Activated effector memory CD4-positive, alpha-beta T cell treated with Interleukin-2 at 50 U/mL for 16 hours (primary cell): ENCODE data around the gene DENND2A.
A peak's percentile ranks its signal among the peaks of the same experiment; 100 is the strongest.

Experiments
- DNase-seq: peaks from one replicate; pipeline ENCODE4 v3.0.0-alpha.2; 2020

Gene DENND2A

DNA sequence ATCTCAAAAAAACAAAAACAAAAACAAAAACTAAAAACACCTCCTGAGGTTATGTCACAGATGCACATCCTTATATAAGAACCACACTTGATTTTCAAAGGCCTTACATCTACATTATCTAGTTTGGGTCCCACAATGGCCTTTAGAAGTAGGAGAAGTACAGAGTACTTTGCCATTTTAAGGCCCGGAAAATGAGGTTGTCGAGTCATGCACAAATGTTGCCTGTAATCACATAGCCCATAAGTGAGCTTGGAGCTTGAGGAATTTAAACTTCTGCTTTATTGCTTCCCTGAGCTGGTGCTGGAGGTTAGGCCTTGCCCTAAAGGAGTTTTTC lies 151.6 kb downstream of the DENND2A start:
- no peak for DNase-seq

DNA sequence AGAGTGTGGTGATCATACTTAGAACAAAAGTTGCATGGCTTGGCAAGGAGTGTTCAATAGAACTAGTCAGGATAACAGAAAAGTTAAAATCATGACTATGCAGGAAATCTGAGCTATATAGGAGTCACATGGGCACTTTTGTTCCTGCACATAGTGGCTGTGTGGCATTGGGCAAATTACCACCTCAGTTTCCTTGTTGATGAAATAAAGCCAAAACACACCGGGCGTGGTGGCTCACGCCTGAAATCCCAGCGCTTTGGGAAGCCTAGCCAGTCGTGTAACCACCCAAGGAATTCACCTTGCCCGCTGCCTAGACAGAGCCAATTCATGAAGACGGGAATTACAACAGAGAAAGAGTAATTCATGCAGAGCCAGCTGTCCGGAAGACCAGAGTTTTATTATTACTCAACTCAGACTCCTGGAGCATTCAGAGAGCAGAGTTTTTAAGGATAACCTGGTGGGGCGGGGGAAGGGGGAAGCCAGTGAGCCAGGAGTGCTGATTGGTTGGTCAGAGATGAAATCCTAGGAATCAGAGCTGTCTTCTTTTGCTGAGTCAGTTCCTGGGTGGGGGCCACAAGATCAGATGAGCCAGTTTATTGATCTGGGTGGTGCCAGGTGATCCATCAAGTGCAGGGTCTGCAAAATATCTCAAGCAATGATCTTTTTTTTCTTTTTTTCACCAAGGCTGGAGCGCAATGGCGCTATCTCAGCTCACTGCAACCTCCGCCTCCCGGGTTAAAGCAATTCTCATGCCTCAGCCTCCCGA lies 154.9 kb downstream of the DENND2A start:
- no peak for DNase-seq

DNA sequence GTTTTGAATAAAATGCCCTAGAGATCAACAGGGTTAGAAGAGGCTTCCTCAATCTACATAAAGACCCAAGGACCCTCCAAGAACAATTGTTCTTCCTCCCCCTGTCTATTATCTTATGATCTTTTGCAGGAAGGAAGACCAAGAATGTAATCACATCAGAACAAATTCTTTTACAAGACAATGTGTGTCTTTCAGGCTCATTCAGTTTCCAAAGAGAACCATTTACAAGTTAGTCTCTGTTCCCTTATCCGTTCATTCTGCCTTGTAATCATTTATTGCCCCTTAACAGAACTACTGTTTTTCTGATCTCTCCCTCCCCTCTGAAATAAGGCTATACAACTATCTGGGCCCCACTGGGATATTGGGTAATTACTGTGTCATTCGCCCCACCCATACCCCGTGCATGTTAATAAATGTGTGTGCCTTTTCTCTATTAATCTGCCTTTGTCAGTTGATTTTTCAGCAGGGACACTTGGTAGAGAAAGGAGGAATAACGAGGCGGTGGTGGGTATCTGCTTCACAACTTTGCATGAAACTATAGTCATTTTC lies 155.6 kb downstream of the DENND2A start:
- no peak for DNase-seq

DNA sequence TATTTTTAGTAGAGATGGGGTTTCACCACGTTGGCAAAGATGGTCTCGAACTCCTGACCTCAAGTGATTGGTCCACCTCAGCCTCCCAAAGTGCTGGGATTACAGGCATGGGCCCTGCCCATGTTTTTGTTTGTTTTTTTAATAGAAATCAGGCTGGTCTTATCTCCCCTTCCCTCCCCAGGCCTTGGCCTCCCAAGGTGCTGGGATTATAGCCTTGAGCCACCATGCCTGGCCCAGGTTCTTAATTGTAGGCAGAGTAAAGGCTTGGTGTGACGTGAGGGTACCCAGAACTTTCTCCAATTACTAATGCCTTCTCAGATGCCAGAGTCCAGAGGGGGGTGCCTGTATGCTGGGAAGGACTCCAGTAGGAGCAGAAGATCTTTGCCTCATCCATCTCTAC lies 156.1 kb downstream of the DENND2A start:
- no peak for DNase-seq

DNA sequence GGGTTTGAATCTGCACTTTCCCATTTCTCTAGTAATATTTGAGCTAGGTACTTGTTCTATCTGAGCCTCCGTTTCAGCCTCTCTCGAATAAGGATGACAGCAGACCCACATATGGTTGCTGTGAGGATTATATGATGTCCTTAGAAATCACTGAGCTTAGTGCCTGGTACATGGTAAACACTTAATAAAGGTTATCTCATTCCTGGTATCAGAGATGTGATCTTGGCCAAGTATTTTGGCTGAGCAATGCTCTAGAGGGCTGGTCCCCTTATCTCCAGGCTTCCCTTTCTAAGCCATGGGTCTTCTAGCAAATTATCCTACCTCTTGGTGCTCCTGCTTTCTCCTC lies 160.9 kb downstream of the DENND2A start:
- no peak for DNase-seq

DNA sequence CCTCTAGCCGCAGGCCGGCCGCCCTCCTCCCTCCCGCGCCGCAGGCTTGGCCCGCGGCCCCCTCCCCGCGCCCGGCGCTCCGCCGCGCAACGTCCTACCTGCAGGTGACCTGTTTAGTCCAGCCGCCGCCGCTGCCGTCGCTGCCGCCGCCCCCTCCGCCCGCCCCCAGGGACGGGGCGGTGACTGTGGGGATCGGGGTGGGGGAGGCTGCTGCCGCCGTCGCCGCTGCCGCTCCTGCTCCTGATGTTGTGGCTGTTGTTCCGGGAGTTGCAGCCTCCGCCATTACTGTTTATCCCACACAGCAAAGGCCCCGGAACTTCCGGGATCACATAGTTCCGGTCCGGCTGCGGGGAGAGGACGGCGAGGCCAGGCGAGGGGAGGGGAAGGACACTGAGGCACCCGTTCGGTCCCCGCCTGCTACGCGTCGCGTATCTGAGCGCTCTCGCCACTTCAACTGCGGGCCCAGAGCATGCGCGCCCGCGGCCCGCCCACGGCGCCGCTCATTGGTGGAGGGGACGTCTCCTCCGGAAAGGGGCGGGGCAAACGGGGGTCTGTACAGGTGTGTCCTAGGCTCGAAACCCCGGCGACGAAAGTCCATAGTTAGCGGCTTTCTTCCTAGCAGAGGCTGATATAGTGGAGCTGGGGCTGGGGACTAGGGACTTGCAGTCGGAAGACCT lies 161.4 kb downstream of the DENND2A start, which contains the start of gene MKRN1:
Gene MKRN1 (minus strand): TSS at position 444 of the 677 bp plus-strand sequence. CDS start 161 bp downstream, at position 283.
- peak; percentile 92 for DNase-seq

DNA sequence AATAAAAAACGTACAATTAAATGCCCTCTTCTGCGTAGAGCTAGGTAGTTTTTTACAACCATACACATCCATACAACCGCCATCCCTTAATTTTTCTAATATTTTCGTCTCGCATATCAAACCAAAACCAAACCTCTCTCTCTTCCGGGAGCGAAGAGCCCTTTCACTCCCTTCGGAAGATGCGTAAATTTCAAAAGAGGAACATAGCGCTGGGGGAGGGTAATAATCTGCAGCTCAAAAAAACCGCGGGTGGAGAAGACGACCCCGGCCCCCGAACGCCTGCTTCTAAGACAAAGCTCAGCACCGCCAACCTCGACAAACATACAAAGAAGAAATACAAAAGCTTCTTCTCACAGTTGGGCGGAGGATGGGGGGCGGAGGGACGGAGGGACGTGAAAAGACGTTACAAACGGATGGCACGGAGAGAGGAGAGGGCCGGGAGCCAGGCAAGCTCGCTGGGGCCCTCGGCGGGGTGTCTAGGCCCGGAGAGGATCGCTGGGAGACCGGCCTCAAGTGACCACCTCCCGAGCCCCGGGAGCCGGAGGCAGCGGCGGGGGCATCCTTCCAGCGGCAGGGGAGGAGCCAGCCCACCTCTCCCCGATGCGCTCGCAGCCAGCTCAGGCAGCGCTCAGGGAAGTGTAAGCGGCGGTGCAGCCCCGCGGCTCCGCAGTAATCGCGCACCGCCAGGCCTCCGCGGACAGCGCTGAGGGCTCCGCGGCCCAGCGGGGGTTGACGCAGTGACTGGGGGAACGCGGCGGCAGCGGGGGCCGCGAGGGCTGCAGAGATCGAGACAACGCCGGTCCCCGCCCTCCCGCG lies 162.2 kb downstream of the DENND2A start:
- DNase-seq, result peak; percentile 29

DNA sequence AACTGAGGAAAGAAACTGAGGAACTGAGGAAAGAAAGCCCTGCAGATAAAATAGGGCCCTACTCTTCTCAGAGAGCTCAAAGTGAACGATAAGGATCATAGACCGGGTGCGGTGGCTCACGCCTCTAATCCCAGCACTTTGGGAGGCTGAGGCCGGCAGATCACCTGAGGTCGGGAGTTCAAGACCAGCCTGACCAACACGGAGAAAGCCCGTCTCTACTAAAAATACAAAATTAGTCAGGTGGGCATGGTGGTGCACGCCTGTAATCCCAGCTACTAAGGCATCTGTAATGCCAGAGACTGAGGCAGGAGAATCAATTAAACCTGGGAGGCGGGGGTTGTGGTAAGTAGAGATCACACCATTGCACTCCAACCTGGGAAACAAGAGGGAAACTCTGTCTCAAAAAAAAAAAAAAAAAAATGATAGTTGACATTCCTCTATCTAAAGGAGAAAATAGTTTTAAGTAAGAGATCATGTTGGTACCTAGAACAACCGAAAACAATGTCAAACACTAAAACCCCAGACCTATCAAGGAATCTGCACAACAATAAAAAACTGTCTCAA lies 163.8 kb downstream of the DENND2A start:
- no peak for DNase-seq

DNA sequence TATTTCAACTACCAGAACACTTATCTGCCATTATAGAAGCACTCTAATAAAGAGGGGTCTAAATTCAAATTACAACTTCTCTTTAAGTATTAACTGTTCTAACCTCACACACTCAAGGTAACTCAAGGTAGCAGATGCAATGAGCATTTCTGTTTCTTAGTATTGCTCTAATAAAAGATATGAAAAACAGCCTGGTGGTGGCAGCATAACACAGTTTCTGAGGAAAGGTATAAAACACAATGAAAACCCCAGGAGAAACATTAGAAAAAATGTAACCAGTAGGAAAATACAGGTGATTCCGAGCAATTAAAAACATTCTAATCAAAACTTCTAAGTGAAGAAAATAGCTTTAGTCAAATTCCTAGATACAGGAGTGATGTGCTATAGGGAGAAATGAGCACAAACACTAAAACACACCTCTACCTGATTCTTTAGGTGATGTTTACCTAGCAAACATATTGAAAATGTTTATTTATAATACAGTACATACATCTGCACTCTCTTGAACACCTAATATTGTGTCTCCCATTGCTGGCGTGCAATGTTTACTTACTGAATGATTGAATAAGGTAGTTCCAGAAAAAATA lies 164.8 kb downstream of the DENND2A start:
- DNase-seq, result peak; percentile 8
